ENCODE data around the gene AMBRA1.

The AMBRA1 gene

GRCh38 chr11:46426233-46426991, 167.4 kb downstream of the AMBRA1 start:
- no peak for DNase-seq (ENCODE audit: low read depth)
- H3K4me3 ChIP-seq (ENCODE audit: low read depth, low read length) = no peak overlapping the region

DNA sequence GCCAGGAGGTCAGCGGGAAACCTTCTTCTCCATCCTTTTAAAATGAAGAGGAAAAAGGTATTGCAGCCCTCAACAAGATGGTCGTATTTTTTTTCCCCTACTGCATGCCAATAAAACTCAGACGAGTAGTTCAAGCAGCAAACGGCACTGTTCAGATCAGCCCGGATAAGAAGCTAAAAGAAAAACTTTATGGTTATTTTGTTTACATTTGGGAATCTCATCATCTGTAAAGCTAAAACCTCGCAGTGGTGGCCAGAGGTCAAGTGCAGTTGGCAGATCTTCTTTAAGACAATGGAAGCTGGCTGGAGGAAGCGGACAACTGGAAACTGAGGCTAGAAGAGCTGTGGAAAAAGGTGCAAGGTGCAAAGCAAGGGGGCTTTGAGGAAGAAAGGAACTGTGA, 171.2 kb downstream of the AMBRA1 start:
- DNase-seq (ENCODE audit: low read depth) = no peak

DNA sequence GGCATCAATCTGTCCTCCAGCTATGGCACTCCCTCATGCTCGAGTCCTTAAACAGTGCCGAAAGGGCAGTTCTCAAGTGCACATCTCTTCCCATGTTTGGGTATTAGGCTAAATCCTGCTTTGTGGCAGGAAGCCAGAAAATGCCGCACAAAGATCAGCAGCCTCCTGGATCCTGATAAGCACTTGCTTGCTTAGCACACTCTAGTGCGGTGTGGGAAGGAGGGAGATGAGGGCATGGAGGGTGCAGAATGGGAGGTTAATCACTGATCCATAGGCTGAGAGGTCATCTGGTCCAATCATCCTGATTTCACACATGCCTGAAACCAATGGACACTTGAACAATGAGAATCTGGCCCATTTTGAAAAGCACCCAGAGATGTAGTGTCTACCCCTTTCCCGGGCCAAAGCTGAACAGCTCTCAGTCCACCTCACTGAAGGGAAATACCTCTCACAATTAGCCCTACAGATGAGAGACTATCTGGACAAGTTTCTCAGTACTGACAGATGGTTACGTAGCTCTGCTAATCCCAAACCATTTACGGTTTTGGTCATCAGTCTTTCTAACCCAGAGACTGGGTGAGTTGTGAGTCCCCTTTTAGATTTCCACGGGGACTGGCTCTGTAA, 172.5 kb downstream of the AMBRA1 start:
- H3K4me3 ChIP-seq (ENCODE audit: low read depth, low read length) = no peak overlapping the region
- DNase-seq (ENCODE audit: low read depth) = no peak

More for the DNA sequence above, 171.2 kb downstream of the AMBRA1 start:
- H3K4me3 ChIP-seq (ENCODE audit: low read depth, low read length) = no peak overlapping the region

GRCh38 chr11:46420513-46420912, 173.3 kb downstream of the AMBRA1 start:
- no peak overlapping the region for H3K4me3 ChIP-seq (ENCODE audit: low read depth, low read length)
- no peak for DNase-seq (ENCODE audit: low read depth)

GRCh38 chr11:46418751-46419150, 175.1 kb downstream of the AMBRA1 start:
- DNase-seq (ENCODE audit: low read depth) = no peak
- no peak overlapping the region for H3K4me3 ChIP-seq (ENCODE audit: low read depth, low read length)

DNA sequence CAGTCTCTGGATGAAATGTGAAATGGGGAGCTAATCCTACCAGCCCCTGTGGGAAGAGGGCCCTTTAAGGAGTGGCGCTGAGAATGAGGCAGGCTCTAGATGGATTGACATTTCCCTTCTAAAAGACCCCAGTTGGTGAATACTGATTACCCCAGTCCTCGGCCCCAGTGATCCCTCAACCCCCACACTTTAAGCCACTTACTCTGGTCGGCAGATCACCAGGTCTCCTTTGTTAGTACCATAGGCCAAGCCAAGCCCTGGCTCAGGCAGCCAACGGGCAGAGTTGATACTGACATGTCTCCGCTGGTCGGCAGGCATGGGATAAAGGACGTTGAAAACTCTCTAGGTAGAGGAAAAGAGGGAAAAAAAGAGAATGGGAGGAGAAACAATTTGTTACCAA, 176.1 kb downstream of the AMBRA1 start:
- no peak overlapping the region for H3K4me3 ChIP-seq (ENCODE audit: low read depth, low read length)
- DNase-seq (ENCODE audit: low read depth) = no peak

DNA sequence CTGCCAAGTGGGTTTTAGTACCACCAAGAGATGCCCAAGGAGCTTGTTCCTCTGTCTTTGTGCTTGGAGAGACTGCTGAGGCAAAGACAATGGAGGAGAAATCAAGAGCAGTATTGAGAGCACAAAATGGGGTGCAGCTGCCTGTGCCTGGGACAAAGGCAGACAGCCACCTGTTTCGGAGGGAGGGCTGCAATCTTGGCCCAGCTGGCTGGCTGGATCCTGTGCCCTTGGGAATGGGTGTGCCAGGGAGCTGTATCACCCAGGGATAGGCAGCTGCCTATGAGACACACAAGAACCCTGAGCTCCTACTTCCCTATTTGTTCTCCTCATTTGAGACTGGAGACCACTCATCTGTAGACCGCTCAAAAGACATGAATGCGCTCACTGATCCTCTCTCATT, 178.9 kb downstream of the AMBRA1 start:
- no peak for DNase-seq (ENCODE audit: low read depth)
- no peak overlapping the region for H3K4me3 ChIP-seq (ENCODE audit: low read depth, low read length)

GRCh38 chr11:46414466-46414796, 179.4 kb downstream of the AMBRA1 start:
- no peak overlapping the region for H3K4me3 ChIP-seq (ENCODE audit: low read depth, low read length)
- DNase-seq (ENCODE audit: low read depth) = no peak

DNA sequence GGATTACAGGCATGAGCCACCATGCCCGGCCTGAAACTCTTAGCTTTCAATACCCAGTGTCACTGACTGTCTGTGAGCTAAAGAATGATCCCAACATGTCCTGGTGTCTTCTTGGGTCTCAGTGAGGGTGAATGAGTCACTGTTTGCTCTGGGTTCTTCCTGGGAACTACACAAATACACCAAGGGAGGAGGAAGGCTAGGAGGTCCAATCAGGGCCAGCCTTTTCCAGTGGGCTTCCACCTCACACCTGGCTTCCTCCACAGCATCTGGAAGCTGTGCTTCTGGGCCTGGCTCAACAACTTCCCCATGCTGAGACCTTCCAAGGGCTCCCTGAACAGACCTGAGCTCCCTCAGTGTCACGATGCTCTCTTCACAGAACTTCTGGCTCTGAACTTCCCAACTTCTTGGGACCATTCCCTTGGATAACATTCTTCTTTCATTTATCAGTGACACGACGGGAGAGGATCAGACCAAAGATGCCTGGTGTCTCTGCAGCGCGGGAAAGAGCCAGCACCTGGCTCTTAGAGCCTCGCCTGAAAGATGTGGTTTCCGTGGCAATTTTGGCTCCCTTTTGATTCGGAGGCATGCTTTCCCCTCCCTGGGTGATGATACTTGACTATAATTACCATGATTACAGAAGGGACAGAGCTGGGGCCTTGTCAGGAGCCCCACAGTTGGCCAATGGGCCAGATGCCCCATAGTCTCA, 179.9 kb downstream of the AMBRA1 start:
- no peak overlapping the region for H3K4me3 ChIP-seq (ENCODE audit: low read depth, low read length)
- DNase-seq (ENCODE audit: low read depth) = no peak

- H3K4me3 ChIP-seq (ENCODE audit: low read depth, low read length) = no peak overlapping the region
- DNase-seq (ENCODE audit: low read depth) = no peak
These were observed 183.8 kb downstream of the AMBRA1 start for GRCh38 chr11:46410021-46410420.

- H3K4me3 ChIP-seq (ENCODE audit: low read depth, low read length) = no peak overlapping the region
- no peak for DNase-seq (ENCODE audit: low read depth)
These were observed 185.3 kb downstream of the AMBRA1 start for GRCh38 chr11:46408407-46408986.

DNA sequence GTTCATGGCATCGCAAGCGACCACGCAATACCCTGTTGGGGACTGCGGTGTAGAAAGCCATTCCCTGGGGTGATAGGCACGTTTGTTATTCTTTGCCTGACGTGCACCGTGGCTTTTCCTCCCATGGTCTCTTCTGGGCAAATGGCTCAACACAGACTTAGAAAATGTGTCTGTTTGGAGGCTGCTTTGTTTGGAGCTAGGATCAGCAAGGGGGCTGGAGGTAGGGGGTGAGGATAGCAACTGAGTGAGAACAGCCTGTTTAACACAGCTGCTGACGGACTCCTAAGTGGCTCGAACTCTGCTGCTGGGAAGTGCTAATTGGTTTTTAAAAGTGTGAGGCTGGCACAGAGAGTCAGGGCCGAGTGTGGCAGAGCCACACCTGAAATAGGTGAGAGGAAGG, 186.2 kb downstream of the AMBRA1 start:
- no peak overlapping the region for H3K4me3 ChIP-seq (ENCODE audit: low read depth, low read length)
- DNase-seq (ENCODE audit: low read depth) = no peak

- no peak for DNase-seq (ENCODE audit: low read depth)
- H3K4me3 ChIP-seq (ENCODE audit: low read depth, low read length) = no peak overlapping the region
These were observed 189.3 kb downstream of the AMBRA1 start for GRCh38 chr11:46404476-46405017.

DNA sequence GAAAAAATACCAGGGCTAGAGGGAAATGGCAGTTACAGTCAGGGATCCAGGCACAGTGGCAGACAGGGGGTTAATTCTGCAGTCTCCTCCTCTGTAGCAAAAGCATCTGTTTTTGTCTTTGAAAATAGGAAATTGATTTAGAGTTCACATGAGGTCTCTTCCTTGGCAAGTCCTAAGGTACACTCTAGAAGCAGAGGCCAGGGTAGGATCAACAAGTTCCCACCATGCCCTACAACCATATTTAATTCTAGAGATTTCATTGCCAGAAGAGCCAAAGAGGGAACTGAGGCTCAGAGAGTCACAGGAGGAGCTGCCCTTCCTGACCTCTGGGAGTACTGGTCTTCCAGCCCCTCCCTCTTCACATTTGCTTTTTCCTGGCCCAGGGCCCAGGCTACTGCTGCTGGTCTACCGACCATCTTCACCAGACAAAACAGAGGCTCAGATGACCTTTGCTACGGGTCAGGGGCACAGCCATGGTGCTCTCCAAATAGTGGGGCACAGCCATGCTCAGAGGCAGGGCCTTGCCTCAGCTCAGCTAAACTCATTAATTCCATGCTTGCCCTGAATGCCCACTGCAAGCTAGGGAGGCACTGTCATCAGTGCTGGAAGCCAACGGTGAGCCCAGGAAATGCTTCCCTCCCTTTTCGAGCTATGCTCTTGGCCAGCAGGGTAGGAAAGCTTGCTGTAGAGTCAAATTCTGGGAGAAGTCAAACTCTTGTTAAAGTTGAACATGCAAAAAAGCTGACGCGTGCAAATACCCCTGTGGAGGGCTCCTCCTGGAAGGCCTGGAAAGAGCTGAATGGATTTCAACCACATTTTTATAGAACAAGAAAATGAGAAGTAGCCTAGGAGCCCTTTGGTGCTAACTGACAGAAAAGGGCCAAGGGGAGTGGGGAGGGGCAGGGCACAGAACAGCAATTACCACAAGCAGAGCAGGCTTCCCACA, 190.6 kb downstream of the AMBRA1 start:
- no peak overlapping the region for H3K4me3 ChIP-seq (ENCODE audit: low read depth, low read length)
- DNase-seq (ENCODE audit: low read depth) = no peak

GRCh38 chr11:46397526-46397925, 196.3 kb downstream of the AMBRA1 start:
- no peak for DNase-seq (ENCODE audit: low read depth)
- no peak overlapping the region for H3K4me3 ChIP-seq (ENCODE audit: low read depth, low read length)

- DNase-seq (ENCODE audit: low read depth) = no peak
- H3K4me3 ChIP-seq (ENCODE audit: low read depth, low read length) = no peak overlapping the region
These were observed 200.1 kb downstream of the AMBRA1 start for GRCh38 chr11:46393759-46394158.

DNA sequence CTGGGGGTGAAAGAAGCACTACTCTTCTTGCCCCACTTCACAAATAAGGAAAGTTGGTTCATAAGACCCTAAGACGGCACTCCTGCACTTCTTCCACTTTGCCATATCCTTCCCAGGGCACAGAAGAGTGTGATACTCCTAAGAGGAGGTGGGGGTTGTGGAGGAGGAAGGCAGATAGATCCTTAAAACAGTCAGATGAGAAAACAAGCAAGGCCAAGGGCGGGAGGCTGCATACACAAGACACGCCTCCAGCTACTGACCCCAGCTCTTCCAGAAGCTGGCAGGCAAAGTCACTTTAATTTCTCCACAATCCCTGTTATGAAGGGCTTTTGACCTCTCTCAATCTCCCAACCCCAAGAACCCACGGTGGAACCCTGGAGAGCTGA, 200.6 kb downstream of the AMBRA1 start:
- no peak for DNase-seq (ENCODE audit: low read depth)
- no peak overlapping the region for H3K4me3 ChIP-seq (ENCODE audit: low read depth, low read length)

GRCh38 chr11:46392421-46393230, 201.2 kb downstream of the AMBRA1 start:
- DNase-seq (ENCODE audit: low read depth) = peak; percentile 36
- peak overlapping the region; percentile 53 for H3K4me3 ChIP-seq (ENCODE audit: low read depth, low read length)
